GM12878 (cell line): ENCODE data around the gene TNFAIP8L1.

Experiments
- CBX3 ChIP-seq: fragments of 200-600 bp; sonication (generic); IDR thresholded peaks from 2 replicates; pipeline ENCODE4 v1.6.1; 2016; ENCODE audit warnings: low read depth, borderline replicate concordance
- POLR2AphosphoS2 ChIP-seq: IDR thresholded peaks from 2 replicates; pipeline ENCODE4 v1.6.1; 2011; ENCODE audit warnings: low read depth, mild to moderate bottlenecking, low read length, improper control_type of control experiment, moderate library complexity
- YY1 ChIP-seq: IDR thresholded peaks from 2 replicates; pipeline ENCODE4 v1.6.1; 2011; ENCODE audit warnings: low read depth, mild to moderate bottlenecking, low read length
- TF ChIP-seq, protein P1 (sequence below), 3 experiments: IDR thresholded peaks in 2 of 3; conservative IDR thresholded peaks in 1 of 3; 2 replicates each; pipeline ENCODE4 v1.5.1; 2011; ENCODE audit warnings: low read depth in 3 of 3, low read length in 3 of 3, mild to moderate bottlenecking in 3 of 3, control low read depth in 2 of 3, moderate library complexity in 2 of 3, inconsistent platforms in 1 of 3, mixed read lengths in 1 of 3; ENCODE audit not compliant: control insufficient read depth in 2 of 3, insufficient read depth in 1 of 3; ENCODE audit errors: extremely low read depth in 1 of 3

DNA sequence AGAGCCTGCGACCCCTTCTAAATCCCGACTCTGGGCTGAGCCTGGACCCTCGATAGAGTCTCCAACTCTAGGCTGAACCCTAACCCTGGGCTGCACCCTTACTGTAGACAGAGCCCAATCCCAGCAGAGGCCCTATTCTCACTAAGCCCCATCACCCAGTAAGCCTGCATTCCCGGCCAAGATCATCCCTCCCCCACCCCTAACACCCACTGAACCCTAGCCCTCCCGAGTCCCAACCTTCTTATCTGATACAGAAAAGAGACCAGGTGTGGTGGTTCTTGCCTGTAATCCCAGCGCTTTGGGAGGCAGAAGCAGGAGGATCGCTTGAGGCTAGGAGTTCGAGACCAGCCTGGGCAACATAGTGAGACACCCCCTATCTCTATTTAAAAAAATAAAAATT is 2.6 kb upstream of the TNFAIP8L1 start:
- TF ChIP-seq POLR2AphosphoS2: no peak
- TF ChIP-seq YY1: no peak
- TF ChIP-seq, protein P1, sequence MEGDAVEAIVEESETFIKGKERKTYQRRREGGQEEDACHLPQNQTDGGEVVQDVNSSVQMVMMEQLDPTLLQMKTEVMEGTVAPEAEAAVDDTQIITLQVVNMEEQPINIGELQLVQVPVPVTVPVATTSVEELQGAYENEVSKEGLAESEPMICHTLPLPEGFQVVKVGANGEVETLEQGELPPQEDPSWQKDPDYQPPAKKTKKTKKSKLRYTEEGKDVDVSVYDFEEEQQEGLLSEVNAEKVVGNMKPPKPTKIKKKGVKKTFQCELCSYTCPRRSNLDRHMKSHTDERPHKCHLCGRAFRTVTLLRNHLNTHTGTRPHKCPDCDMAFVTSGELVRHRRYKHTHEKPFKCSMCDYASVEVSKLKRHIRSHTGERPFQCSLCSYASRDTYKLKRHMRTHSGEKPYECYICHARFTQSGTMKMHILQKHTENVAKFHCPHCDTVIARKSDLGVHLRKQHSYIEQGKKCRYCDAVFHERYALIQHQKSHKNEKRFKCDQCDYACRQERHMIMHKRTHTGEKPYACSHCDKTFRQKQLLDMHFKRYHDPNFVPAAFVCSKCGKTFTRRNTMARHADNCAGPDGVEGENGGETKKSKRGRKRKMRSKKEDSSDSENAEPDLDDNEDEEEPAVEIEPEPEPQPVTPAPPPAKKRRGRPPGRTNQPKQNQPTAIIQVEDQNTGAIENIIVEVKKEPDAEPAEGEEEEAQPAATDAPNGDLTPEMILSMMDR (IDR thresholded peaks at IDR 0.05 in 2 of 3, conservative IDR thresholded peaks at IDR 0.05 in 1 of 3; ENCODE audit: control insufficient read depth in 2 of 3, extremely low read depth in 1 of 3, insufficient read depth in 1 of 3, low read depth in 3 of 3, low read length in 3 of 3): no peak
- TF ChIP-seq CBX3: no peak
